ENCODE results near the gene AP1S1.

The AP1S1 gene

DNA sequence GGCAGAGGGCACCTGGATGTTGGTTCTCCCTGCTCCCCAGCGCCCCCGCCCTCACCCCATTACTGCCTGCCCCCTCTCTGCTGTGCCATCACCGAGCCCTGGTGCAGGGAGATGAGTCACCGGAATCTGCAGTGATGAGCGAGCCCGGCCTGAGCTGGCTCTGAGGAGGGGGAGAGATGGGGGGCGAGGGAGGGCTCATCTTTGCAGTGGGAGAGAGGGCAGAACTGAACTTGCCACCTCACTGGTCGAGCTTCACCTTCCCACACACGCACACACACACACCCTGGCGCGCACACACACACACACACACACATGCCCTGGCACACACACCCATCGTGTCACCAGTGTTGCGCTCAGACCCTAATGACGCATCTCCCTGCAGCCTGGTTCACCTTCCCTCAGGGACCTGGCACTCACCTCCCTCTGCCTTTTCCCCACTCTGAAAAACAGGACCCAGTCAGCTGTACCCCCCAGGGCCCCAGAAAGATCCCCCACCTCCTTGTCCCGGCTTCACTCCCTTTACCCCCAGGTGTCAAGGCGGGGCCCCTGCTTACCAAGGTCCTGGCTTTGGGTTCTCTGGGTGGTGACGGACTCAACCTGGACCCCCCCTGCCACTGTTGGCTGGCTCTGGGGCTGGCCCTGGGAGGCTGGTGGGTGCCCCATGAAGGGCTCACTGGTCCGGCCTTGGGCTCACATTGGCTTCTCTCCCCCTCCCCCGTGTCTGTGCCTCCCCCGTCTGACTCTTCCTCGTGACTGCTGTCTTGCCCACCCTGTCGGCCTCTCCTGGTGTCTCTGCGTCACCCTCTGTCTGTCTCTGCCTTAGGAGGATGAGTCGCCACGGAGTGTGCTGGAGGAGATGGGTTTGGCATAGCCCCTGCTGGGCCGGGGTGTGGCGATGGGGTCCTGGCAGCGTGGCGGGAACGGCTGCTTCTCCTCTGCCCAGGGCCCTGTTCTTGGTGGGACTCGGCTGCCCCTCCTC, 5.7 kb downstream of the AP1S1 start:
- no peak for DNase-seq (ENCODE audit: low read depth in 2 of 2)

- no peak for DNase-seq (ENCODE audit: low read depth in 2 of 2)
These were observed 6.6 kb downstream of the AP1S1 start for GRCh38 chr7:101160910-101161309.

GRCh38 chr7:101161692-101162471, 7.6 kb downstream of the AP1S1 start:
- DNase-seq (ENCODE audit: low read depth in 2 of 2) = no peak

DNA sequence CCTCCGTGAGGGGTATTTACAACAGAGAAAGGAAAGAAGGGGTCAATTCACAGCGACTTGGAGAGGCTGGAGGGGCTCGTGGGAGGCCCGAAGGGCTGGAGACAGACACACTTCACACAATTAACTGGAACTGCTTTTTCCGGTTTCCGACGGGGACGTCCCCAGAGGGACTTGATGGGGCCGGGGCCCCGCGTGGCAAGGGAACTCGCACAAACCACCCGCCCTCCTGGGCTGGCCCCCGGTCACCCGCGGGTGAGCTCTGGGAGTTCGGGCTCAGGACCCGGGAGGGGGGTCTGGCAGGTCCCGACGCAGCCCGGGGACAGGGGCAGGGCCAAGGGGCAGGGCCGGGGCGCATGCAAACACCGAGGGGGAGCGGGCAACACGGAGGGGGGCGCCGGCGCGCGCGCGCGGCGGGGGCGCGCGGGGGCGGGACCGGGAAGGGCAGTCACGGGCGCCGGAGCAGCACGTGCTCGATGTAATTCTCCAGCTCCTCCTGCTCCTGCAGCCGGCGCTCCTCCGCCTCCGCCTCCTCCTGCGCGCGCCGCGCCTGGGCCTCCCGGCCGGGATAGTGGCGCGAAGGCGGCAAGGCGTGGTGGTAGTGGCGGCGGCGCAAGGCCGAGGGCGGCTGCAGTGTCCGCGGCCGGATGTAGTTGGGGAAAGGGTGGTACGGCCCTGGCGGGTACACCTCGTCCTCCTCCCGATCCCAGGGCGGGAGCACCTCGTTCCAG, 8.4 kb downstream of the AP1S1 start:
- no peak for DNase-seq (ENCODE audit: low read depth in 2 of 2)

GRCh38 chr7:101163279-101164070, 9.2 kb downstream of the AP1S1 start:
- no peak for DNase-seq (ENCODE audit: low read depth in 2 of 2)

DNA sequence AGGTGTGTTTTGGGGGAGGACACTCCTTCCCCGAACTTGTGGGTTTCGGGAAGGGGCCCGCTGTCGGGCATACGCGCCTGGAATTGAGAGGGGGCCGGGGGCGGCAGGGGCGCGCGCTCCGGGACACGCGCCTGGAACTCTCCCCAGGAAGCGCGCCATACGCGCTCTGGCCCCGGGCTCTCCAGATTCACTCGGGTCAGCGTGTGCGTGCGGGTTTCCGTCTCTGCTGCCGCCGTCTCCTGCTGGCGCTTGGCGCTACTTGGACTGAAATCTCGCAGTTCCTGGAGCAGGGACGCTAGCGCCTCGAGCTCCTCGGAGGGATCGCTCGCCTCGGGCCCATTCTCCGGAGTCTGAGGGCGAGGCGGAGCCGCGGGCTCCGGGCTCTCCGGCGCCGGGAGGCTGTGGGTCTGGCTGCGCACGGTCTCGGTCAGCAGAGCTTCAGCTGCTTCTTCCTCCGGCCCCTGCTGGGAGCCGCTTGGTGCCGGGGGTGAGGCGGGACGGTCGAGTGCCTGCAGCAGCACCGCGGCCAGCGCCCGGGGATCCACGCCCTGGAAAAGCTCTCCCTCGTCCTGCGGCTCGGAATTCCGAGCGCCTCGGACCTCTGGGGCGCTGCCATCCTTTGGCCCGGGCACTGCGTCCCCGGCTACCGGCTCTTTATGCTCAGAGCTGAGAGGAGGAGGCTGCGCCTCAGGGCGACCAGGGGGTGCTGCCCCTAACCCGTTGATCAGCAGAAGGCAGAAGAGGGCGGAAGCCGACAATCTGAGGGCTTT, 10.0 kb downstream of the AP1S1 start:
- no peak for DNase-seq (ENCODE audit: low read depth in 2 of 2)

DNA sequence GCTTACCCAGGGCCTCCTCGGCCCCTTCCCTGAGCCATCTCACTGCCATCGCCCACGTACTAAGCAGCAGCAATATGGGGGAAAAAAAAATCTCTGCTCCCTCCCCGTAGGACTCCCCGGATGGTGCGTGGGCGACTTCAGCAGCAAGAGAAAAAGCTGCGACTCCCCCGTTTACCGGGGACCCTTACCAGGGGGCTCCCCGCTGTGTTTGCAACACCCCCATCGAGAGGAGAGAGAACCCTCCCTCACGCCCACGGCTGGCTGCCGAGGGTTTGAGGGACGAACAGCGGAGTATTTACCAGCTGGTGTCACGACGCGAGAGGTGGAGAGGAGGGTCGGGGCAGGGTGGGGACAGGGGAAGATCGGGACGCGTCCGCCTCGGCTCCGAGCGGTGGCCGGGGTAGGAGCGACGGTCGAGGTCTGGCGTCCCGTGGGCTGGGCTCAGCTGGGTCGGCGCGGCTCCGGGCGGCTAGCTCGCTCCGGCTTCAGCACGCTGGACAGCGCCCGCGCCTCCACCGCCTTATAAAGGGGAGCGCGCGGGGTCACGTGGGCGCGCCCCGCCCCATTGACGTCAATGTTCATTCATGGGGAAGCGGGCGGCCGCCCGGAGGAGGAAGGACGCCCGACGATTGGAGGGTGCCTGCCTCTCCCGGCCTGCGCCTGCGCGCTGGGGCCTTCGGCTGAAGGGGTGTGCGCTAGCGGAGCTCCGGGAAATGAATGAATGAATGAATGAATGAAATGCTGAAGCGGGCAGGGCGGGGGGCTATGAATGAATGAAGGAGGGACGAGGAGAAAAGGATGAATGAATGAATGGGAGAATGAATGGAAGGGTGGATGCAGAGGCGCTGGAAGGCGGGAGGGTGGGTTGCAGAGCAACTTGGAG, 11.0 kb downstream of the AP1S1 start, which contains the start of gene VGF:
VGF (minus strand) TSS at position 495 of the 883 bp plus-strand sequence. CDS start 726 bp downstream, outside the sequence.
- DNase-seq (ENCODE audit: low read depth in 2 of 2) = peak; percentile 75 to 86

GRCh38 chr7:101165958-101166647, 11.8 kb downstream of the AP1S1 start:
- no peak for DNase-seq (ENCODE audit: low read depth in 2 of 2)

DNA sequence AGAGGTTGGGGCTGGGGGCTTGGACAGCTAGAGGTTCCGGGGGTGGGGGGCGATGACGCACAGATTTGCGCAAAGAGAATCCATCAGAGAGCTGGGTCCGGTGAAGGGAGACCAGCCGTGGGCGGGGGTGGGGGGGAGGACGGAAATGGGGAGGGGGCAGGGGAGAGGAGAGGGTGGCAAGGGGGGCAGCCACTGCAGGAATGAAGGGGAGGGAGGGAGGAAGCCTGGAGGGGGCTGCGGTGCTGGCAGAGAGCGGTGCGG, 12.3 kb downstream of the AP1S1 start:
- no peak for DNase-seq (ENCODE audit: low read depth in 2 of 2)

- DNase-seq (ENCODE audit: low read depth in 2 of 2) = no peak
These were observed 12.8 kb downstream of the AP1S1 start for GRCh38 chr7:101166909-101167644.

DNA sequence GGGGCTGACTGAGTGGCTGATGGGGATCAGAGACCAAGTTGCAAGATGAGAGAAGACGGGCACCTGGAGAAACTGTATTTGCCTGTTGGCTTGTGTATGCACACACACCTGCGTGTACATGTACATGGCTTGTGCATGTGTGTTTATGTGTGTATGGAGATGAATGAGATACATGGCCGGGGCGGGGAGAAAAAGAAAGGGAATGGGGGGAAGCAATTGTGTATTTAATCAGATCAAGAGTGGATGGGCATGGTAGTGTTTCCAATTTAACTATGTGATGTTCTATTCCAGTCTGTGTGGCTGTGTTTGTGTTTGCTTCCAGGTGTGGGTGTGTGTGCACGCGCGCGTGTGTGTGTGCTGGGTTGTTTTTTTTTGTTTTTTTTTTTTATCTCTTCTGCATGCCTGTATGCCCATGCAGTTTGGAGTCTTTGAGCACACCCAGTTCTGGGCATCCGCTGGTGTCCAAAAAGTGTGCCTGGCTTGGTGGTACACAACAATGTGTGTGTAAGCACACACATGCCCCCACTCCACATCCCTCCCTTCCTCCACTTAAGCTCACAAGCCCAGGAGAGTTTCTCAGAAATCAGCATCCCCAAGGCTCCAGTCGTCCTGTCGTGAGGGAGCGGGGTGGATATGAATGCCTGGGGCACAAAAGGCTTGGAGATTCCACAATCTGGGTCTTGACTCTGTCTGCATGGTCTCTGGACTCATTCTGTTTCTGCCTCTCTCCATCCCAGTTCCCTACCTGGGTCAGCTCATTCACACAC, 13.6 kb downstream of the AP1S1 start:
- no peak for DNase-seq (ENCODE audit: low read depth in 2 of 2)

DNA sequence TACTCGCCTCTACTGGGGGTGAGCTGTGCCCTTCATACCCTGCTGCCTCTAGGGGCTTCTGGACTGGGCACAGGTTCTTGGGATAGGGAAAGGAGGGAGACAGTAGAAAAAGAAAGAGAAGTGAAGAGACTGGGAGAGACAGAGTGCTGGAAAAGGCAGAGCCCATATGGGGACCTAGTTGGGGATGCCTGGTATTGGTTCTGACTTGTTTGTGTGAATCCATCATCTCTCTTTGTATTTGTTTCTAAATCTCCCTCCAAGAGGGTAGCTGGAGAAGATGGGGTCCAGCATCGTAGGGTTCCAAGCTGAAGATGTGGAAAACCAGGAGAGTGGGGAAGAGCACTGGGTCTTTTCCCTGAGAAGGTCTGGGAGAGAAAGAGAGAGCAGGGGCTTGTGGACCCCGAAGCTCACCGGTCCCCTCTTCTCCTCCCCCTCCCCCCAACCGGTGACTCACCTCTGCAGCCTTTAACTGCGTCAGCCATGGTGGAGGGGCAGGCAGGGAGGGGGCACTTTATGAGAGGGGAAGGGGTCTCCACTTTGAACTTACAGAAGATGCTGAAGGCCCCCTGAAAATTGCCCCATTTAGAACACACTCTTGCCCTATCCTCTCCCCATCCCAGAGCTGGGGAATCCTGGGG, 14.3 kb downstream of the AP1S1 start:
- no peak for DNase-seq (ENCODE audit: low read depth in 2 of 2)

- DNase-seq (ENCODE audit: low read depth in 2 of 2) = no peak
These were observed 15.0 kb downstream of the AP1S1 start for GRCh38 chr7:101169110-101169837.

DNA sequence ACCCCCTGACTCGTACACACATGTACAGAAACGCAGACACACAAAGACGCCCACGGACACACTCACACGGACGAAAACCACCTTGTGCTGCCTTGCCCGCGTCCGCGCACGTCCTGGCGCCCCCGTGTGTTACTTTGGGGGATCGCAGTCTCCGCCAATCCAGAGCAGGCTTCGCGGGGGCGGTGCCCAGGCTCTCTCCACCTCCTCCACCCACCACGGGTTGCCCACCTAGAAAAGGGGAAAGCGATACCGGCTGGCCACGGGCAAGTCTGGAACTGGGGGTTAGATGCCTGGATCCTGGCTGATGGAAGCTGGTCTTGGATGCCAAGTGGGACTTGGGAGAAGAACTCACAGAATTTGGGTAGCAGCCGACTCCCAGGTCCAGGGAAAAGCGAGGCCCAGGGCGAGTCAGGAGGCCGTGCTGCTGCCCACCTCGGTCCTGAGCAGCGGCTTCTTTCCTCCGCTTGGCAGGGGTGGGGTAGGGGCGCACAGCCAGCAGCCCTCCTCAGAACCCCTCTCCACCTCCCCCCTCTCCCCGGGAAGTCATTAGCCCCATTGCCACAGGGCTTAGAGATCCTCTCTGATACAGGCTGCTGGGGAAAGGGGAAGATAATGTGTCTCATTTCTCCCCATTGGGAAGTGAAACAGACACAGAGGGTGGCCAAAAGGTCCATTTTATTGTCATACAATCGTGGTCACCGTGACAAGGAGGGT, 15.7 kb downstream of the AP1S1 start:
- DNase-seq (ENCODE audit: low read depth in 2 of 2) = peak; percentile 66 to 68

GRCh38 chr7:101170617-101171441, 16.6 kb downstream of the AP1S1 start:
- no peak for DNase-seq (ENCODE audit: low read depth in 2 of 2)
